Measurements from ENCODE around the gene DKK3.

- TF ChIP-seq ZNF274 (IDR thresholded peaks at IDR 0.05; ENCODE audit: low read depth, low read length) (no peak), YY1 (IDR thresholded peaks at IDR 0.05; ENCODE audit: insufficient read depth, insufficient read length) (no peak), SUZ12 (IDR thresholded peaks at IDR 0.05; ENCODE audit: extremely low read depth, insufficient read depth, insufficient read length) (no peak)
These were observed 48.8 kb downstream of the DKK3 start for GRCh38 chr11:11959601-11960000.
